Stomach (tissue), 4 donors: ENCODE measurements around the gene EXOC4.

Experiments used
- POLR2A ChIP-seq, 4 donors: fragments of 450-650 bp; IDR thresholded peaks; one replicate each; pipeline ENCODE4 v1.6.1; 2016; ENCODE audit warnings: antibody characterized with exemption in 4 of 4, control low read depth in 2 of 4, mild to moderate bottlenecking in 1 of 4, moderate library complexity in 1 of 4
- TF ChIP-seq, protein P1 (sequence below), 7 experiments: fragments of 450-650 bp in 4 of 7; fragments of 200-600 bp in 3 of 7; sonication (generic) in 3 of 7; IDR thresholded peaks; one replicate each; pipeline ENCODE4 v1.5.1; 2016 to 2019; ENCODE audit warnings: antibody characterized with exemption in 7 of 7, control low read depth in 2 of 7, mild to moderate bottlenecking in 1 of 7

- TF ChIP-seq POLR2A (IDR thresholded peaks at IDR 0.05) = no peak
- TF ChIP-seq, protein P1, sequence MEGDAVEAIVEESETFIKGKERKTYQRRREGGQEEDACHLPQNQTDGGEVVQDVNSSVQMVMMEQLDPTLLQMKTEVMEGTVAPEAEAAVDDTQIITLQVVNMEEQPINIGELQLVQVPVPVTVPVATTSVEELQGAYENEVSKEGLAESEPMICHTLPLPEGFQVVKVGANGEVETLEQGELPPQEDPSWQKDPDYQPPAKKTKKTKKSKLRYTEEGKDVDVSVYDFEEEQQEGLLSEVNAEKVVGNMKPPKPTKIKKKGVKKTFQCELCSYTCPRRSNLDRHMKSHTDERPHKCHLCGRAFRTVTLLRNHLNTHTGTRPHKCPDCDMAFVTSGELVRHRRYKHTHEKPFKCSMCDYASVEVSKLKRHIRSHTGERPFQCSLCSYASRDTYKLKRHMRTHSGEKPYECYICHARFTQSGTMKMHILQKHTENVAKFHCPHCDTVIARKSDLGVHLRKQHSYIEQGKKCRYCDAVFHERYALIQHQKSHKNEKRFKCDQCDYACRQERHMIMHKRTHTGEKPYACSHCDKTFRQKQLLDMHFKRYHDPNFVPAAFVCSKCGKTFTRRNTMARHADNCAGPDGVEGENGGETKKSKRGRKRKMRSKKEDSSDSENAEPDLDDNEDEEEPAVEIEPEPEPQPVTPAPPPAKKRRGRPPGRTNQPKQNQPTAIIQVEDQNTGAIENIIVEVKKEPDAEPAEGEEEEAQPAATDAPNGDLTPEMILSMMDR (IDR thresholded peaks at IDR 0.05) = no peak
Observed at GRCh38 chr7:134108802-134109201, 855.9 kb downstream of the EXOC4 start.
